Measurements from ENCODE around the gene NFYA. TPM values are rescaled to one million over a fixed set of nuclear protein-coding genes. Genes with fewer than 3 reads are reported as not detected.

Gene NFYA
- total and polyA plus RNA-seq, 2 of the 13 experiments (the other 11 are each of a cell fraction or from before 2014, with no cell fraction given): 16.0 to 22.9 TPM

GRCh38 chr6:41055149-41055548, 17.6 kb upstream of the NFYA start (continued):
- TF ChIP-seq ZBTB4 (CRISPR knock-in tag; IDR thresholded peaks at IDR 0.05; ENCODE audit: borderline replicate concordance) (no peak), ZFP82 (CRISPR knock-in tag; IDR thresholded peaks at IDR 0.05; ENCODE audit: borderline replicate concordance) (no peak), GRHL1 (CRISPR knock-in tag; conservative IDR thresholded peaks at IDR 0.05) (no peak), MAFG (CRISPR knock-in tag; IDR thresholded peaks at IDR 0.05) (no peak), ATM (IDR thresholded peaks at IDR 0.05; ENCODE audit: borderline replicate concordance) (no peak), IRF9 (CRISPR knock-in tag; IDR thresholded peaks at IDR 0.05; ENCODE audit: borderline replicate concordance) (no peak), ZFY (CRISPR knock-in tag; IDR thresholded peaks at IDR 0.05) (0 out of 2 replicates have a peak, but pooled peaks have one; percentile 11), ZNF138 (CRISPR knock-in tag; IDR thresholded peaks at IDR 0.05; ENCODE audit: low read depth) (no peak), ZNF207 (IDR thresholded peaks at IDR 0.05; ENCODE audit: borderline replicate concordance) (no peak), ZUFSP (CRISPR knock-in tag; IDR thresholded peaks at IDR 0.05; ENCODE audit: borderline replicate concordance) (no peak), ASH2L (IDR thresholded peaks at IDR 0.05; ENCODE audit: insufficient read length, low read depth, low read length) (peak; percentile 30), ZNF772 (CRISPR knock-in tag; IDR thresholded peaks at IDR 0.05) (no peak), ZNF562 (CRISPR knock-in tag; IDR thresholded peaks at IDR 0.05; ENCODE audit: borderline replicate concordance) (no peak), THAP9 (CRISPR knock-in tag; IDR thresholded peaks at IDR 0.05; ENCODE audit: borderline replicate concordance) (no peak), KDM5B (CRISPR knock-in tag; IDR thresholded peaks at IDR 0.05; ENCODE audit: borderline replicate concordance) (no peak), ZNF383 (CRISPR knock-in tag; IDR thresholded peaks at IDR 0.05; ENCODE audit: borderline replicate concordance) (no peak)
